ENCODE results near the gene DMAP1.

DMAP1 gene

DNA sequence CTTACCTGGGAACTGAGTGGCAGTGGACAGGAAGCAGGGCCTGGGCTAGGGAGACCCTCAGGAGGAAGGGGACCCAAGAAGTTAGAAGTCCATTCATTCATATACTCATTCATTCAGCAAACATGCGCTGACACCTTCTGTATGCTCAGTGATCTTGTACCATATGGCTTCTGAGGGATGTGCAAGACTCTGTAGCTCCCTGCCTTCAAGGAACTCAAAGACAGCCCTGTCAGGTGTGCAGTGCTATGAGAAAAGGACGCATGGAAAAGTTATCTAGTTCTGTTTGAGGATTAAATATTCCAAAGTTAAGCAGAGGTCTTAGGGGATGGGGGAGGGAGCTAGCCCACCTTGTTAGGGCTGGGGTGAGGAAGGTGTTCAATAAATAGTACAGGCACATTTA, 12.5 kb downstream of the DMAP1 start:
- DNase-seq: no peak
- intact Hi-C loops (cut with DNase I): no loop called here

DNA sequence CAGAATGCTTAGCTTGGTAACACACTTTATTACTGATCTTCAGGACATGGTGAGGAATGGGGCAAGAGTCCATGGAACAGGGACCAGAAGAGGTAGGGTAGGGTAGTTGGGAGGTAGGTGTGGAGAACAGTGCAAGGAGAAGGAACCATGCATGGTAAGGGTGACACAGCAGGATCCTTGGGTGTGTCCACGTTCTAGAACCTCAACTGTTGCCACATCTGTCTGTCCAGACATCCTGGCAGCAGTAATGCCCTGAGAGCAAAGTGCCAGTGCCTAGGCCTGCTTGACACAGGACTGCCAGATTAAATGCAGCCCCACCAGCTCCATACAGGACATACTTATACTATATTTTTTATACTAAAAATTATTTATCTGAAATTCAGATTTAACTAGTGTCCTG, 13.9 kb downstream of the DMAP1 start:
- intact Hi-C loops (cut with DNase I): no loop called here
- no peak for DNase-seq

DNA sequence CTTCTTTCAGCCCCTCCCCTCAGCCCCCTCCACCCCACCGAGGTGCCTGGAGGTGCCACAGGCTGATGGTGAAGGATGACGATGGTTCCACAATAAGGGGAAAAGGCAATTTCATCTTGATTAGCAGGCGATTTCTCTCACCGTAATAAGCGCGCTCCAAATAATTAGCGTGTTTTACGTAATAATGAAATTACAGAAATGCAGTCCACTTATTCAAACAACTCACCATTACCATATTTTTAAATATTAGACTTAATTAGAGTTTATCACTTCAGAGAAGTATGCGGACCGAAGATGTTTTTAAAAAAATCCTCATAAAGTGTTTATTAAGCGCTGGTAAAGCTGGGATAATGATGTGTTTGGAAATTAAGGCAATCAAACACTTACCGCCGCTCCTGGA, 14.9 kb downstream of the DMAP1 start:
- no peak for DNase-seq
- intact Hi-C loops (cut with DNase I): no loop called here

DNA sequence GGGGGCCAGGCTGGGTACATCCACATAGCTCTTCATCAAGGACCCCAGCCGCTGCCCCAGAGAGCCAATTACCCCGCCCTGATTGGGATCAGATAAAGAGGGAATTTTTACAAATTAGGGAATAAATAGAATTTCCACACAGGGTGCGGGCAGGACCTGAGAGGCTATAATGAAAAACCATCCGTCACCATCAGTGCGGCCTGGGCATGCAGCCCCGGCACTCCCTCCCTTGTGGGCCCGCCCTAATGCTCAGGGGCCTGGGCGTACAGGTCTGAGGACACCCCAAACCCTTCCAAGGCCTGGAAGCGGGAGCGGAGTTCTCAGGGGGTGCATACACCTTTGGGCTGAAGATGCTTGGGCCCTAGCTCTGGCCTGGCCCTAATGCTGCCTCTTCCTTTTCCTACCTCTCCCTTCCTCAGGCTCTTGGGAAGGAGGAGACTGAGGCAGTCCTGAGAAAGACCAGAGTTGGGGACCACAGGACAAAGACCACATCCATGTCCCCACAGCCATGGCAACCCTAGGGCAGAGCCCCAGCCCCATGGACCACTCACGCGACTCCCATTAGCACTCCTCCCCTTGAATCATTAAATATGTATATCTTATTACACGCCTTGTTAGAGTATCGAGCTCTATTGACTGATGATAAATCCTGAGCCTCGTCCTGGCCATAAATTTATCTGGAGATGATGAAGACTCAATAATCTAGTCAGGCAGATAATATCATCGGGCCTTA, 16.3 kb downstream of the DMAP1 start:
- intact Hi-C loops (cut with DNase I): no loop called here

DNA sequence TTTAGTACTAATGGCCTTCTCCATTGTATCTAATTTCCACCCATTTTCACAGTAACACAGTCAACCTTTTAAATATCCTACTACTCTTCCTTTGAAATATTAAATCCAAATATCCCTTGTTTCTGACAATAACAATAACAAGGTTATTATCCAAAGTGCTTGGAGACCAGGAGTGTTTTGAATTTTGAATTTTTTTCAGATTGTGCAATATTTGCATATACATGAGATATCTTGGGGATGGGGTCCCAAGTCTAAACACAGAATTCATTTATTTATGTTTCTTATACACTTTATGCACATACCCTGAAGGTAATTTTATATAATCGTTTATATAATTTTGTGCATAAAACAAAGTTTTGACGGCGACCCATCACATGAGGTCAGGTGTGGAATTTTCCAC, 17.5 kb downstream of the DMAP1 start:
- intact Hi-C loops (cut with DNase I): no loop called here
- DNase-seq: no peak

More for the DNA sequence above, 16.3 kb downstream of the DMAP1 start:
- no peak for DNase-seq

DNA sequence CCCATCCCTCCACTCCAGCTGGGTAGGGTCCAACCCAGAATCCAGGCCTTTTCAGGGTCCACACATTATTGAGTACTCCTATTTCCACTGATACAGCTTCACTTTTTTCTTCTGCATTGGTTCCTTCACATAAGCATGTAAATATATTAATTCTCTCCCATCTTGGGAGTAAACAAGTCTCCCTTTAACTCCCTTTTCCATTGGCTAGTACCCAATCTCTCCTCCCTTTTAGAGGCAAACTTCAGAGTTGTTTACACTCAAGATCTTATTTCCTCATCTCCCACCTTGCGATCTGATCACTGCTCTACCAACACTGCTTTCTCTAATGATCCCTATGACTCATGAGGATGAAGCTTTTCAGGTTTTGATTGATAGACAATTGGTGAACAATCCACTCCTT, 20.3 kb downstream of the DMAP1 start:
- intact Hi-C loops (cut with DNase I): no loop called here

DNA sequence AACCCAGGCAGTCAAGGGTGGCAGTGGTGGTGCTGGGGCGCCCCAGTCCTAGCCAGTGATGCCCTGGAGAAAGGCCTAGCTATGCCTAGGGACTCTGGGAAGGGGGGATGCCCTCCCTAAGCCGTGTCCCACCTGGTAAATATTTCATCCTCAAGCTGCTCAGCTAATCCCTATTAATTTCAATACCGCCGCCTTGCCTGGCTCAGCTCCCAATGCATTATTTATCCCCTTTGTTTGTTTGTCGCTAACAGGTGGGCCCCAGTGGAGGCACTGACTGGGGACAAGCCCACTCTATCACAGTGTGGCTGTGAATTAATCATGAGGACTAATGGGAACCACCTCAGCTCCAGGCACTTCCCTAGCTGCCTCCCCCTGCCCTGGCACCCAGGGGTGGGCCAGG, 22.5 kb downstream of the DMAP1 start:
- DNase-seq: no peak
- intact Hi-C loops (cut with DNase I): no loop called here

More for the DNA sequence above, 20.3 kb downstream of the DMAP1 start:
- no peak for DNase-seq

DNA sequence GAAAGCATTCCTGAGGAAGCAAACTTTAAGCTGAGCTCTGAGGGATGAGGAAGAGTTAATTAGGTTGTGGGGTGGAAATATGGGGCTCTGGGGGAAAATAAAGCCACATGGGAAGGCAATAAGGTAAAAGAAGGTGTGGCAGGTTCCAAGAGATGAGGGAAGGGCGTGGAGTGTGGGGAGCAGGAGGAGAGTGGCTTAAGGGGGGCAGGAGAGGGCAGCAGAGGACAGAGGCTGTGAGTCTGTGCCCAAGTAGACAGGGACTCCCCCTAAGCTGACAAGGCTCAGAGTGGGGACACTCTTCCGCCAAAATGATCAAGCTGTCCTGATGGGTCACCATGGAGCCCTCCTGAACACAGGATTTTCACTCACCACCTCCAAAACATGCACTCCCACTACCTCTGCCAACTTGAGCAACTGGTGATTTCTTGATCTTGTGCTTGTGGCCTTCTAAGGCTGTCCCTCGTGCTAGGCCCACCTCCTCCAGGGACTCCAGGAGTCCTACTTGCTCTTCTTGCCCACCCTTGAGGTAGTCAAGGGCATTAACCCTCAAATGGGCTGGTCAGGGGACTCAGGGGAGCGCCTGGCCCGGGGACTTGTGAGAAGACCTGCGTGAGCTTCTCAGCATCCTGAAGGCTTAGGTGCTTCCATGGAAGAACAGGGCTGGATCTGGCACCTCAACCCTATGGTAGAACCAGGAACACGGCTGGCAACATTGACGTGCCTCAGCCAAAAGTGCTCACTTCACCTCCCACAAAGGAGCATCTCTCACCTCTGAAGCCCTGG, 23.4 kb downstream of the DMAP1 start:
- DNase-seq: peak in 1 of 10 donors; percentile 10
- intact Hi-C loops (cut with DNase I): no loop called here

DNA sequence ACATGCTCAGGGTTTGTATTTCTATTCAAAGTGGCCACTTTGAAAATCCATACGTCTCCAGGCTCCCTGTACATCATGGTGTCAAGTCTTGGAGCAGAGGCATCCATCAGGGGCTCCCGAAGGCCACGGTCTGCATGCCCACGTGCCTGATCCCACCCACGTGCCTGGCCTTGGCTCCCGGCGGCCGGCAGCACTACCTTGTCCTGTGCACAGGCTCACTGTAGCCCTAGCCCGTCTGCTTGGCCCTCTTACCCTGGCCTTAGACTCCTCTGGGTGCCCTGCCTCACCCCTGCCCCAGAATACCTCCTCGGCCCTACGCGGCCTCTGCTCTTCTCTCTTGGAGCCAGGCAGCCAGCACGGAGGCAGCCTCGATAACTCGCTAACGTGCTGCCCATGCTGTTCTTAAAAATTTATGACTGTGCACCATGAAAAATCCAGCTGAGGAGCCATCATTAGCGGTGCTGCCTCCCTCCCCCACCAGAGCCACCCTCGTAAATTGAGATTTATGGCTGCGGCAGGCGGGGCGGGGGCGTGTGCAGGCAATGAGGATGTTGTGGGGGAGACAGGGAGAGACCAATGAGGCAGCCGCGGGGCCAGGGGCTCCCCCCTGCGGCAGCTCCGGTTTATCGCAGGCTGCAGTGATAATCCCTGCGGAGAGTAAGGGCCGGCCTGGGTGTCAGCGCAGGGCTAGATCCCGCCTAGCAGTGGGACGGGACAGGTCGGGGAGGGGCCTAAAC, 24.6 kb downstream of the DMAP1 start:
- DNase-seq: peak in 4 of 10 donors; percentile 36 to 91 (median 88)
- intact Hi-C loops (cut with DNase I): no loop called here

DNA sequence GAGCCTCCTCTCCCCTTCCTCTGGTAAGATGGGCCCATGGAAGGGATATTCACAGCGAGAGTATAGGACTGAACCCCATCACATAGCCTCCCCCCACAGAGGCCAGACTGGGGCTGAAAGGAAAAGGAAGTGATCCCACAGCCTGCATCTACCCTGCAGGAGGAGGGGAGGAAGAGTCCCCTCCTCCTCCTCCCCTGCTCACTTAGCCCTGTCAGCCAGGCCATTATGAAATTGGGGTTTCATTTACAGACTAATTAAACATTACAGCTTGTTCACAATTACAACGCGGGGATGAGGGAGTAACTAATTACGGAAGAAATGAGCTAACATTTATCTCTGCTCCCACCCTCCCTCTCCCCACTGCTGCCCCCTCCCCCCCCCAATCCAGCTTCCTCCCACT, 25.4 kb downstream of the DMAP1 start:
- intact Hi-C loops (cut with DNase I): no loop called here
- DNase-seq: peak in 1 of 10 donors; percentile 13

DNA sequence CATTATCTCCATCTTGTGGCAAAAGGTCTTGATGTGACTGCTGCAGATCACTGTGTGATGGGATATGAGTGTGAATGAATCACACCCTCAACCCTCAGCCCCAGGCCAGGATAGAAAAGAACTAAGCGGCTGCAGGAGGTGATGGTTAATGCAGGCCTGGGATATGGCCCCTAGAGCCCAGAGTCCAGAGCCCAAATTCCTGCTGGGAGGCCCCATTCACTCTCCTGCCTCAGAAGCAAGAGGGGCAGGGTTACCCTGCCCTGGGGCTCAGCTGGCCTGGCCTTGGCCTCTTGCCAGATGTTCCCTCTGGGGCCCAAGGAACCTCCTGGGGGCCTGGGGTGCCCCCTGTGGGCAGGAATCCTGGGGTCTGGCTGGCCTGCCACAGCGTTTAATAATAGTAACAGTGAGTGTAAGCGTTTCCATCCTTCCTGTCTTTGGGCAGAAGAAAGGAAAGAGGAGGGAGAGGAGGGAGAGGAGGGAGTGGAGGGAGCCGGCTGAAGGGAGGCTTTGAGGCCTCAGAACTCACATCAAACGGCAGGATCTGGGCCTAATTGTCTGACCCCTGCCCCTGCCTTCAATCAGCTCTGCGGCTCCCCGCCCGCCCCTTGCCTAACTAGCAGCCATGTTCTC, 26.2 kb downstream of the DMAP1 start:
- intact Hi-C loops (cut with DNase I): no loop called here
- DNase-seq: peak in 1 of 10 donors; percentile 34

DNA sequence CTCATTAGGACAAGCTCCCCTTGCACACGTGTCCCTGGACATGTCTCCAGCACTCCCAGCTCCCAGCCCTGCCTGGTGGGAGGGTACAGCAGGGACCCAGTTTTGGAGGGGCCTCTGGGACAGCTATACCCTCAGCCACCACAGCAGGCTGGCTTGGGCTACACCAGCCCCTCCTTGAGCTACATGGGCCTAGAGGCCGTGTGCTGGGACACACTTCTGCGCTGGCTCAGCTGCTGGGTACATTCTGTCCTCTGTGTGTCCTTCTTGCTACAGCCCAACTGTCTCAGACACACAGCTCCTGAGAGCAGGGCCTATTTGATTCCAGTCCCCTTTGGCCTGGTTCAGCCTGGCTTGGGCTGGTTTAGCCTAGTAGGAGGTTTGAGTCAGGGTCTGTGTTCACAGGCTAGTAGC, 26.7 kb downstream of the DMAP1 start:
- intact Hi-C loops (cut with DNase I): no loop called here
- DNase-seq: peak in 3 of 10 donors; percentile 27 to 83 (median 76)

DNA sequence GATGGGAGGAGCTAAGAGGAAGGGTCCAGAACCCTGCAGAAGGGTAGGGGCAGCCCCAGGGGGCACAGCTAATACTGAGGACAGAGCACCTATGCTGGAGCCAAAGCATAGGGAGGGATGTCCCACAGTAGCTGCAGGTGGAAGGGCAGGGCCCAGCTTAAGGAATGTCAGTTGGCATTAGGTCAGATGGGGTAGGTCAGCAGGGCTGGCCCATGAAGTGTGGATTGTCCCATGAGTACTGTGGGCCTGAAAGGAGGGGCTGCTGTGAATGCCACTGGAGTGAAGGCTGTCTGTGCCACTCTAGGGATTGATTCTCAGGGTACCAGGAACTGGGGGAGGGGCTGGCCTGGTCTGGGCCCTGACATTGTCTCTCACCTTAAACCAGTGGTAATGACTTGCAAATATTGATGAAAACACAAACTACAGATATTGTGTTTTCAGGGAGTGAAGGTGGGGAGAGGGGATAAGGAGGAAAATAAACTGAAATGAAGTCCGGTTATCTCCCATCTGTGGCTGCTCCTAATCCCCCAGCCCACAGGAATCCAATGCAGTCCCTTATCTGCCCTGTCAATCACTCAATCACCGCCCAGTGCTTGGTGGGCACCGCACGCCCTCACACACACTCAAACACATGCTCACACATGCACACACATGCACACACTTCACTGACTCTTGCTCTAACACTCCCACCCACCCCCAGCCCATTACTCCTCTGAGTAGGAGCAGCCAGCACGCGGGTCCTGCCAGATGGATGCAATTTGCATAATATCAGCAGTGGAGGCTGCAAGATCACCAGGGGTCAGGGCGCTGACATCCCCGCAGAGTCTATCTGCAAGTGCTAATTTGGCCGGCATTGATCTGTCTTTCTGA, 27.8 kb downstream of the DMAP1 start:
- intact Hi-C loops (cut with DNase I): no loop called here
- peak in 1 of 10 donors; percentile 15 for DNase-seq

DNA sequence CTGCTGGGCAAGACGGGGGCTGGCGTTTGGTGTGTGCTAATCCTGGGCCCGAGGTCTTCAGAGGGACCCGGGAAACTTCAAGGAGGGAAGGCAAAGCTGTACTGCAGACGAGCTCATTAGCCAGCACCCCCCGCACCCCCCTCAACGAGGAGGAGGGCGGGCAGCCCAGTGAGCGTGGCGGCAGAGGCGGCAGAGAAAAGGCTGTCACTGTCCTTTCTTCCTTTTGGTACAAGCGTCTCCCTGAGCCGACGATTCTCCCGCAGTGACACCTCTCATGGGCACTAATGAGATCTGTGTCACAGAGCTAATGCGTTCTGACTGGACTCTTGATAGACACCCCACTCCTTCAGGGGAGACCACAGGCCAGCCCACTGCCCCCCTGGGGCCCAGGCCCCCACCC, 29.5 kb downstream of the DMAP1 start:
- DNase-seq: peak in 3 of 10 donors; percentile 37 to 82 (median 72)
- intact Hi-C loops (cut with DNase I): no loop called here

DNA sequence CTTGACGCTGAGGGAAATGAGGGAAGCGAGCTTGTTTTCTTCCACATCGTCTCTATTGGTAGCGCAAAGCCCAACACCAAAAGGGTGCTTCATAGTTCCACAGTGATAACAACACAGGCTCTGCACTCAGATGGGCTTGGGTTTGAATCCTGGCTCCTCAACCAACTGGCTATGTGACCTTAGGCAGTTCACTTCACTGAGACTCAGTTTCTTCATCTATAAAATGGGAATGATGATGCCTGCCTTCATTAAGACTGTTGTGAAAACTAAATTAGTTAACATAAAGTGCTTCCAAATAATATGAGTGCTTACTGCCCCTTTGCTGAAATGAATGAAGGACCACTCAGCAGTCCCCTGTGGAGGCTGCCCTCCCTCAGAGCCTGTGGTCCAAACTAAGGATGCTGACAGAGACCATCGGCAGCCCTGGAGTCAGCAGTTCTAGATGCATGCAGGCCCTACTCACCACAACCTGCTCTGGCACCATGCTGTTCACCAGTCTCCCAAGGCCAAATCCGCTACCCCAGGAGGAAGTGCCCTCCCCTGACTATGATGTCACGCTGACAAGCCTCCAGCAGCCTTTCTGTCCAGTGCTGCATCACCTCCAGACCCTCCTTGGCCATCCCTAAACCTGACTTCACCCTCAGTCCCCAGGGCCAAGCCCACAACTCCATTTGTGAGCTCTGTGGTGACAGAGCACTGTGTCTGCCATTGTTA, 30.7 kb downstream of the DMAP1 start:
- DNase-seq: peak in 1 of 10 donors; percentile 53
- intact Hi-C loops (cut with DNase I): no loop called here

DNA sequence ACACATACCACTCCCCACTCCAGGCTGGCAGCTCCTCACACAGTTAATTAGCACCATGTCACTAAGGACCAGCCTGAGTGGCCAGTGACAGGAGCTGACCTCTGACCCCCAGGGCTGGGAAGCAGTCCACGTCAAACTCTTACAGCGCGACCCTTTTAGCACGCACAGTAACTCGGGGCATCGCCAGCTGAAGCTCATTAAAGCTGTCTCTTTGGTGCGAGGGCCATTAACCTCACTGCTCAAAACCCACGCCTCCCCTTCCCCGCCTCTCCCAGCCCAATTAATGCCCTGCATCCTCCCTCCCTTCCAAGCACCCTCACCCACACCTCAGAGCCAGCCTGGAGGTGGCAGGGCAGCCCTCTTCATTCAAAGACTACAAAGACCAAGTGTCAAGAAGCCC, 31.7 kb downstream of the DMAP1 start:
- peak in 1 of 10 donors; percentile 50 for DNase-seq
- intact Hi-C loops (cut with DNase I): no loop called here

DNA sequence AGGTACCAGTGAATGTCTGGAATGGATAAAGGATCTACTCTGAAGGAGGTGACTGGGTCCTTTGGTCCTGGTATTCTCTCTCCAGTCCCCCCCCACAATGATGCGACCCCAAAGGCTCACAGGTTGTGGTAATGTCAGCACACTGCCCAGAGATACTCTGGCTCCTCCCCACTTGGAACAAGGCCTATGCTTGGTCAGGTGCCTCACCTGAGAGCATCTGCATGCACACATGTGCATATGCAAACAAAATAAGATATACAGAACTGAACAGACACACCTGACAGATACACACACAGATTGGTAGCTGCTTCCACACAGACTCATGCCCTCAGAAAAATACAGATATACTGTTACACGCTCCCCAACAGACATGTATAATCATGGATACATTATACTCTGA, 33.5 kb downstream of the DMAP1 start:
- intact Hi-C loops (cut with DNase I): no loop called here

DNA sequence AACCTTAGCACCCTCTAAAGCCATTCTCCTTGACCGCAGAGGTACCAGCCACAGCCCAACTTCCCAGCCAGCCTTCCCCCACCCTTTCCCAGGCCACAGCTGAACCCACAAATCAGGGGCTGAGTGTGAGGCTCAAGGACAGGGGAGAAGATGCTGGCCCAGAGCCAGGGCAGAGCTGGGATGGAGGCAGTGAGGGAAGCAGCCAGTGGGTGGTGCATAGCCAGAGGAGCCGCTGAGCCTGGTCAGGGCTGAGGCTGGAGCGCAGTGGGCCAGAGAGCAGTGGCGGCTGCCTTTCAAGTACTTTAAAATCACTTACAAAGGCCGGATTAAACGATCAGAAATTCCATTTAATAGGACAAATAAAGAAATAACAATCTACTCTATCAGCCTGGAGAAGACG, 36.3 kb downstream of the DMAP1 start:
- intact Hi-C loops (cut with DNase I): no loop called here
- DNase-seq: peak in 2 of 10 donors; percentile 43 to 75

More for the DNA sequence above, 33.5 kb downstream of the DMAP1 start:
- DNase-seq: no peak

All from posterior cingulate gyrus (tissue), 11 donors.